AG04450 (cell line): ENCODE measurements around the gene PRLR. TPM values are rescaled to one million over a fixed set of nuclear protein-coding genes. Genes with fewer than 3 reads are reported as not detected.
A peak's percentile ranks its signal among the peaks of the same experiment; 100 is the strongest.

Experiments
- CTCF ChIA-PET: fragments of 300-600, 350-600 bp; formaldehyde crosslinking; extraction: SDS; loops from one replicate; lab custom pipeline; 2022; ENCODE audit warnings: antibody characterized with exemption, inconsistent platforms; lab: Charles Lee
- POLR2A ChIA-PET: fragments of 350-600 bp; formaldehyde crosslinking; extraction: SDS; loops from one replicate; lab custom pipeline; 2021; ENCODE audit warnings: antibody characterized with exemption, inconsistent platforms; lab: Yijun Ruan, JAX
- DNase-seq: peaks from one replicate; pipeline ENCODE4 v3.0.0-alpha.2; 2011; ENCODE audit warnings: low read depth, low spot score
- H3K27ac ChIP-seq: one replicate; pipeline ENCODE4 v1.5.1; 2012; ENCODE audit warnings: low read depth, low read length, control low read depth
- H3K27me3 ChIP-seq: one replicate; pipeline ENCODE4 v1.6.0; 2012; ENCODE audit warnings: low read length; ENCODE audit not compliant: control insufficient read depth, insufficient read depth
- H3K4me3 ChIP-seq: 2 replicates; pipeline ENCODE4 v1.5.1; 2011; ENCODE audit warnings: mild to moderate bottlenecking, low read depth, low read length, control low read depth
- H3K9me3 ChIP-seq: 2 replicates; pipeline ENCODE4 v1.5.1; 2012; ENCODE audit warnings: low read length; ENCODE audit not compliant: control insufficient read depth, insufficient read depth
- CTCF ChIP-seq: IDR thresholded peaks from 2 replicates; pipeline ENCODE4 v1.5.1; 2011; ENCODE audit warnings: low read depth, low read length, control low read depth, inconsistent platforms
- polyA plus RNA-seq: library from polyadenylated mRNA; depleted of rRNA; stranded (reverse); fragments of >200 nt; gene quantifications from 2 replicates; pipeline ENCODE4 v1.2.3, GENCODE V29; 2011

Gene PRLR
- polyA plus RNA-seq, 1 experiment, result not detected

- Histone ChIP-seq H3K27me3 (peaks cover 6% of the 10 kb centered on the region), H3K9me3 (no peaks in the 10 kb centered on the region), H3K27ac (no peak overlapping the region), H3K4me3 (no peak overlapping the region)
- TF ChIP-seq CTCF, result no peak
- CTCF ChIA-PET, result no interaction called here
- POLR2A ChIA-PET, result no interaction called here
- DNase-seq, result no peak
Measured at GRCh38 chr5:35009019-35009418, 221.3 kb downstream of the PRLR start.

- ChIA-PET CTCF (interaction anchor here (0.6 to 5.2 kb wide), 6 partner anchors 22 to 530 kb away, joined by 3 to 76 read pairs (median 8); no protein-coding TSS in a partner anchor), POLR2A (no interaction called here)
- TF ChIP-seq CTCF, result no peak
Measured at GRCh38 chr5:35004771-35005170, 225.5 kb downstream of the PRLR start.

GRCh38 chr5:35004200-35004599 is 226.1 kb downstream of the PRLR start:
- Histone ChIP-seq H3K9me3 (no peaks in the 10 kb centered on the region), H3K27me3 (peaks cover 12% of the 10 kb centered on the region), H3K4me3 (no peak overlapping the region)

More at GRCh38 chr5:35004771-35005170, 225.5 kb downstream of the PRLR start:
- Histone ChIP-seq H3K27ac (no peak overlapping the region), H3K27me3 (peaks cover 12% of the 10 kb centered on the region), H3K9me3 (no peaks in the 10 kb centered on the region), H3K4me3 (no peak overlapping the region)
- no peak for DNase-seq

GRCh38 chr5:35003018-35003957 is 227.0 kb downstream of the PRLR start:
- no peaks in the 10 kb centered on the region for H3K9me3 ChIP-seq
- peaks cover 12% of the 10 kb centered on the region for H3K27me3 ChIP-seq
- no peak for DNase-seq
- CTCF ChIA-PET, result interaction anchor here (0.6 to 5.2 kb wide), 36 partner anchors 9 to 528 kb away, joined by 3 to 76 read pairs (median 4); partner anchors contain the start of gene DNAJC21
- POLR2A ChIA-PET, result no interaction called here
- no peak overlapping the region for H3K27ac ChIP-seq
- TF ChIP-seq CTCF, result peak; percentile 89
- H3K4me3 ChIP-seq, result no peak overlapping the region

More at GRCh38 chr5:35004200-35004599, 226.1 kb downstream of the PRLR start:
- POLR2A ChIA-PET, result no interaction called here
- DNase-seq, result no peak
- CTCF ChIA-PET, result interaction anchor here (0.7 to 5.2 kb wide), 21 partner anchors 8 to 529 kb away, joined by 3 to 76 read pairs (median 4); partner anchors contain the start of gene DNAJC21
- no peak overlapping the region for H3K27ac ChIP-seq
- no peak for TF ChIP-seq CTCF

GRCh38 chr5:35002459-35002858 is 227.8 kb downstream of the PRLR start:
- ChIA-PET POLR2A (no interaction called here), CTCF (interaction anchor here (0.6 to 5.2 kb wide), 12 partner anchors 8 to 527 kb away, joined by 3 to 76 read pairs (median 6); partner anchors contain the start of gene DNAJC21)
- Histone ChIP-seq H3K27ac (no peak overlapping the region), H3K27me3 (peaks cover 12% of the 10 kb centered on the region), H3K4me3 (no peak overlapping the region), H3K9me3 (no peaks in the 10 kb centered on the region)
- no peak for DNase-seq
- TF ChIP-seq CTCF, result no peak
